Right lobe of liver (tissue), 6 donors: Measurements from ENCODE around the gene HOXB8. TPM values are rescaled to one million over a fixed set of nuclear protein-coding genes. Genes with fewer than 3 reads are reported as not detected.
A peak's percentile ranks its signal among the peaks of the same experiment; 100 is the strongest.

Experiments
- ATAC-seq, 4 donors: fragments of 200-7000 bp; cut with Tn5 transposase; one replicate each; pipeline ENCODE4 v1.9.1; 2020; ENCODE audit warnings: mild to moderate bottlenecking in 4 of 4, moderate library complexity in 4 of 4
- DNase-seq, 3 donors: peaks; one replicate each; pipeline ENCODE4 v3.0.0-alpha.2; 2020
- H3K27ac ChIP-seq, 3 donors: fragments of 200-600 bp; one replicate each; pipeline ENCODE4 v1.8.0; 2022
- H3K27me3 ChIP-seq, 2 donors: fragments of 200-600 bp; one replicate each; pipeline ENCODE4 v1.8.0; 2022
- H3K36me3 ChIP-seq, 4 donors: fragments of 200-600 bp; sonication (generic) in 1 of 4; one replicate each; pipeline versions ENCODE4 v1.5.1 to v1.8.0; 2017 to 2022; ENCODE audit warnings: control low read depth in 1 of 4
- H3K4me1 ChIP-seq, 4 donors: fragments of 200-600 bp; sonication (generic) in 1 of 4; one replicate each; pipeline versions ENCODE4 v1.5.1 to v1.8.0; 2017 to 2022; ENCODE audit warnings: control low read depth in 1 of 4
- H3K4me3 ChIP-seq, 3 donors: fragments of 200-600 bp; one replicate each; pipeline ENCODE4 v1.8.0; 2022
- H3K9me3 ChIP-seq, 4 donors: fragments of 200-600 bp; sonication (generic) in 1 of 4; one replicate each; pipeline versions ENCODE4 v1.5.1 to v1.8.0; 2017 to 2022; ENCODE audit warnings: control low read depth in 1 of 4
- CTCF ChIP-seq, 4 donors: fragments of 200-600 bp in 3 of 4; fragments of 450-650 bp in 1 of 4; IDR thresholded peaks; one replicate each; pipeline versions ENCODE4 v1.5.1 to v1.8.0; 2016 to 2022; ENCODE audit warnings: antibody characterized with exemption in 4 of 4, mild to moderate bottlenecking in 2 of 4
- POLR2A ChIP-seq: fragments of 450-650 bp; IDR thresholded peaks from one replicate; pipeline ENCODE4 v1.6.1; 2017; ENCODE audit warnings: antibody characterized with exemption, mild to moderate bottlenecking
- WGBS: methylation state at CpG from one replicate; pipeline ENCODE4 v1.1.6; 2018; ENCODE audit warnings: low coverage, low lambda C conversion rate; ENCODE audit not compliant: insufficient coverage; ENCODE audit errors: missing lambda C conversion rate; 5-methylcytosine and 5-hydroxymethylcytosine counted together
- intact Hi-C, 2 donors: fragments of 100-400 bp; cut with DNase I; formaldehyde crosslinking; loops; one replicate each; pipeline versions ENCODE4 v1.11.2 to v1.14.1; 2022
- total RNA-seq, 6 experiments: library from RNA; depleted of rRNA in 2 of 6; stranded (reverse); fragments of >200 nt in 2 of 6; fragmentation: NEBNext Ultra II Directional in 3 of 6; extraction: Animal tissue kit (Norgen Biotek cat#: 25700) in 3 of 6; gene quantifications; one replicate each; pipeline versions ENCODE4 v1.1.0 to v1.2.4, GENCODE V29; 2016 to 2023
- donor health status: DM: no; HTN: yes; CAD: no.
- donor health status: DM: no; HTN: no; CAD: no.
- donor health status: DM: no; HTN: no; CAD: no.
- donor health status: DM: no; HTN: yes; CAD: no.
- donor health status: DM: no; HTN: yes; CAD: no.

The HOXB8 gene
- total RNA-seq, 6 experiments from 2014 or later: not detected

DNA sequence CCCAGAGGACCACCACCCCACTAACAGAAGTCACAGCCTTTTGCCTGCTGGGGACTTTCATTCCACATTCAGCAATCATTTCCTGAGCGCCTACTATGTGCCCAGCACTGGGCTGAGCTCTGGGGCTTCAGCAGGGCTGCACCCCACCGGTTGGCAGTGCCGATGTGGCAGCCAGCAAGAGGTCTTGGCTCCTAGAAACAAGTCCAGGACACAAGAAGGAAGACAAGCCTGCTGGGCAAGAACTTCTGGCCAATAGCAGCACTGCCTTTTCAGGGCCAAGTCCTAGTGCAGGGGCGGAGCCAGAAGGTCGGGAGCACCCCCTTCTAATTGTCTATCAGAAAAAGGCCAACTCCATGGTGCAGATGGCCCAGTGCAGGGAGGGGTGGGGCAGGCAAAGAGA is 24.0 kb upstream of the HOXB8 start:
- Histone ChIP-seq H3K9me3 (no peaks in the 10 kb centered on the region), H3K4me3 (no peak overlapping the region), H3K36me3 (no peaks in the 10 kb centered on the region), H3K27me3 (peaks cover 11 to 64% of the 10 kb centered on the region in 2 donors), H3K27ac (no peak overlapping the region), H3K4me1 (no peaks in the 10 kb centered on the region)
- 34% methylated on average over 2 of the region's 5 CpGs for WGBS
- no peak for TF ChIP-seq CTCF (IDR thresholded peaks at IDR 0.05)
- no peak for TF ChIP-seq POLR2A
- intact Hi-C loops: no loop called here
- DNase-seq (no peak), ATAC-seq (no peak)

- Histone ChIP-seq H3K27ac (no peak overlapping the region), H3K4me3 (no peak overlapping the region), H3K27me3 (peaks cover 18 to 64% of the 10 kb centered on the region in 2 donors), H3K4me1 (no peaks in the 10 kb centered on the region), H3K36me3 (no peaks in the 10 kb centered on the region), H3K9me3 (no peaks in the 10 kb centered on the region)
- no peak for DNase-seq
- intact Hi-C loops: no loop called here
- no peak for TF ChIP-seq CTCF (IDR thresholded peaks at IDR 0.05)
- WGBS: 29% methylated on average over 12 of the region's 18 CpGs
- no peak for ATAC-seq
Observed at GRCh38 chr17:48637323-48638260, 22.5 kb upstream of the HOXB8 start.

- peak in 1 of 3 donors; percentile 66 for DNase-seq
- Histone ChIP-seq H3K36me3 (no peaks in the 10 kb centered on the region), H3K27me3 (peaks cover 12 to 68% of the 10 kb centered on the region in 2 donors), H3K4me3 (no peak overlapping the region), H3K27ac (no peak overlapping the region), H3K9me3 (no peaks in the 10 kb centered on the region), H3K4me1 (no peaks in the 10 kb centered on the region)
- TF ChIP-seq POLR2A (no peak), CTCF (IDR thresholded peaks at IDR 0.05) (peak; percentile 13 to 39 (median 38))
- ATAC-seq: peak; percentile 54 to 78 (median 67)
- intact Hi-C loops: no loop called here
- 5% methylated on average over 20 of the region's 39 CpGs for WGBS
Observed at GRCh38 chr17:48636177-48637018, 21.3 kb upstream of the HOXB8 start.

GRCh38 chr17:48634493-48635208 is 19.6 kb upstream of the HOXB8 start:
- Histone ChIP-seq H3K4me1 (no peaks in the 10 kb centered on the region), H3K36me3 (no peaks in the 10 kb centered on the region), H3K4me3 (no peak overlapping the region), H3K27ac (no peak overlapping the region), H3K9me3 (no peaks in the 10 kb centered on the region), H3K27me3 (peaks cover 16 to 79% of the 10 kb centered on the region in 2 donors)
- TF ChIP-seq CTCF (IDR thresholded peaks at IDR 0.05) (no peak), POLR2A (no peak)
- DNase-seq: no peak
- intact Hi-C loops: no loop called here
- 20% methylated on average over 14 of the region's 20 CpGs for WGBS
- no peak for ATAC-seq
